Activated gamma-delta T cell treated with anti-CD3 and anti-CD28 coated beads, Interleukin-2, amount 50 U/mL, for 16 hours (primary cell): Measurements from ENCODE around the gene LCE2A.
"Not testable (repeated sequence)": the region's sequence is repeated elsewhere in the genome, so short reads cannot be mapped to it uniquely, and the experiment has no call there.

Source experiments
- DNase-seq: peaks from one replicate; pipeline ENCODE4 v3.0.0-alpha.2; 2020; ENCODE audit warnings: low read depth

The LCE2A gene

DNA sequence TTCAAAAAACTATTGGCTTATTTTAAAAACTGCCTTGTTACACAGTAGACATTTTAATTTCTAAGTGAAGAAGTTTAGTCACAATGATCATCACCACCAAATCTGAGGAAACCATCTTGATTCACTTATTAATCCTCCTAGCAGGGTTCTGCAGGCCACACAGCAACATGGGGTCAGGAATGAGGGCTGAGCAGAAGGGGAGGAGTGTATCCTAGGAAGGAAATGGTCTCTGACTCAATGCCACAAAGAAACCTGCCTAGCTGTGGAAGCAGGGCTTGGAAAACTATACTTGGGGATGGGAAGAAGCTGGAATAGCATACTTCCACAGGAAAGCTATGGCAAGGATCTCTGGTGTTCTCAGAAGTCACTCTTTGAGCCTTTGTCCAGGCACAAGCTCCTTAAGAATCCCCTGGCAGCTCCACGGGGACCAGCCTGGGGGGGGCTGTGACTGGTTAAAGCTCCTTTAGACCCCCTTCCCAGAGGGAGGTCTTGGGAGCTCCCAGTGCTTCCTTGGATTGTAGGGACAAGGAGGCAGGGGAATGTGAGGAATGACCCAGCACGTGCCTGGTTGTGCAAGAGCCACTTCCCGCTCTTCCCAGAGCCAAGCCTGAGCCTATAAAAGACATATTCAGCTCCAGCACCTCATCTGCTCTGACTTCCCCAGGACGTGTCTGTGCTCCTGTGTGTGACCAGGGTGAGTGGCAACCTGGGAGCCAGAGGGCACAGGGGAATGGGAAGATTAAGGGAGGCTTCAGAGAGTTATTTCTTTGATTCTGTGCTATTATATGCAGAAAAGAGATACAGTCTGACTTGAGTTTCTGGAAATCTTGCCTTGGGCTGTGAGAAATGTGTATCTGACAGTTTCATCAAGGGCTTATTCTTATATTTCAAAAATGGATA lies at the start of gene LCE2A:
Gene LCE2A (plus strand): TSS at position 645 of the 900 bp plus-strand sequence. CDS start 557 bp downstream, outside the sequence.
- no peak for DNase-seq

DNA sequence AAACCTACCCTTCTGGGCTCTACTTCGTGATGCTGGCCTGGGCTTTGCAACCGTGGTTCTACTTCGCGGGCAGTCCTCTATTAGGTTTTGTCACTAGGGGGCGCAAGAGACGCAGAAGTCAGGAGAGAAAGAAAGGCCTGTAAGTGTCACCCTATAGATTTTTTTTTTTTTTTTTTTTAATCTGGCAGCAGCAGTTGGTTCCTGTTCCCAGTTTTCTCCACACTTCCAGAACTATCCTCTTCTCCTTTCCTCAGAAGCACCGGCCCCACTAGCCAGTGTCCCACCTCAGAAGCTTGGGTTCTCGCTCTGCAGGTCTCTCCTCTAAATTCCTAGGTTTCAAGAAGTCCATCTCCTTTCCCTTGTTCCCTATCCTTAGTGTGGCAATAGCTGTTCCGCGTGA lies 44.0 kb upstream of the LCE2A start:
- no peak for DNase-seq

- no peak for DNase-seq
Observed at GRCh38 chr1:152656459-152656858, 41.7 kb upstream of the LCE2A start.

DNA sequence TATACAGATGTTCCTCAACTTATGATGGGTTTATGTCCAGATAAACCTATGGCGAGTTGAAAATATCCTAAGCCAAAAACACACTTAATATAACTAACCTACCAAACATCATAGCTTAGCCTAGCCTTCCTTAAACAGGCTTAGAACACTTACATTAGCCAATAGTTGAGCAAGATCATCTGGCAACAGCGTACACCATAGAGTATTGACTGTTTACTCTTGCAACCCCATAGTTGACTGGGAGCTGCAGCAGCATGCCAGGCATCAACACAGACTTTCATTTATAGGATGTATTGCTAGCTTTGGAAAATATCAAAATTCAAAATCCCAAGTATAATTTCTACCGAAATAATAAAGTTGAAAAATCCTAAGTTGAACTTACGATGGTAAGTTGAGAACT lies 40.5 kb upstream of the LCE2A start:
- no peak for DNase-seq

DNA sequence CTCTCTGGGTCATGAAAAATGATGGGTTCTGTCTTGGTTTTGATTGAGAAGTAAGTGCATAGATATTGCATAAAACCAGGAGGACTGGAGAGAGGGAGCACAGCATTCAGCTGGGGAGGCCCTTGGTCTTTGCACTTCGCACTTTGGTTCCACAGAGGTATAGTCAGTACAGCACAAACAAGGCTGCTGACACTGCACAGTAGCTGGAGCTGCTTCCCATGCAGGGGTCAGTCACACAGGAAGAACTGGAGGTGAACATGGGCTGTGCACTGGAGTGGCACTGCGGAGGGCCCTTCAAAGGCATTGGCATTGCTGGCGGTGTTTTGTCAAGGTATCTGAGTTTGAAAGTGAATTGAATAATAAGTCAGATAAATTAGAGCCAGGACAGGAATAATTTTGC lies 39.5 kb upstream of the LCE2A start:
- DNase-seq: no peak

GRCh38 chr1:152663098-152663497 lies 35.0 kb upstream of the LCE2A start, which contains the start of gene LCE2D:
Gene LCE2D, plus strand, starts transcription at chr1:152663380. Its CDS starts 726 bp downstream, at chr1:152664106.
- no peak for DNase-seq

DNA sequence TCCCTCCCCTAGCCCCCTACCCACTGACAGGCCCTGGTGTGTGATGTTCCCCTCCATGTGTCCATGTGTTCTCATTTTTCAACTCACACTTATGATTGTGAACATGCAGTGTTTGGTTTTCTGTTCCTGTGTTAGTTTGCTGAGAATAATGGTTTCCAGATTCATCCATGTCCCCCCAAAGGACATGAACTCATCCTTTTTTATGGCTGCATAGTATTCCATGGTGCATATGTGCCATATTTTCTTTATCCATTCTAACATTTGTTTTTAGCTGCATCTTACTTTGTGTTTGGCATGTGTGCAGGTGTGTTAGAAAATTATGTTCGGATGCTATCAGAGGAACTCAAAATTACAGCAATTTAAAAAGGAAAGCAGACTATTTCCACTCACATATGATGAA lies 32.0 kb upstream of the LCE2A start:
- not testable (repeated sequence) for DNase-seq

- no peak for DNase-seq
Observed at GRCh38 chr1:152667648-152668047, 30.5 kb upstream of the LCE2A start.

GRCh38 chr1:152673016-152673415 lies 25.1 kb upstream of the LCE2A start:
- no peak for DNase-seq

GRCh38 chr1:152674983-152675382 lies 23.2 kb upstream of the LCE2A start, which contains the start of gene LCE2C:
Gene LCE2C, plus strand, starts transcription at chr1:152675279. Its CDS starts 737 bp downstream, at chr1:152676016.
- DNase-seq: not testable (repeated sequence)

- no peak for DNase-seq
Observed at GRCh38 chr1:152679459-152679858, 18.7 kb upstream of the LCE2A start.

- DNase-seq: no peak
Observed at GRCh38 chr1:152681616-152682015, 16.5 kb upstream of the LCE2A start.

- DNase-seq: no peak
Observed at GRCh38 chr1:152683846-152684245, 14.3 kb upstream of the LCE2A start.

DNA sequence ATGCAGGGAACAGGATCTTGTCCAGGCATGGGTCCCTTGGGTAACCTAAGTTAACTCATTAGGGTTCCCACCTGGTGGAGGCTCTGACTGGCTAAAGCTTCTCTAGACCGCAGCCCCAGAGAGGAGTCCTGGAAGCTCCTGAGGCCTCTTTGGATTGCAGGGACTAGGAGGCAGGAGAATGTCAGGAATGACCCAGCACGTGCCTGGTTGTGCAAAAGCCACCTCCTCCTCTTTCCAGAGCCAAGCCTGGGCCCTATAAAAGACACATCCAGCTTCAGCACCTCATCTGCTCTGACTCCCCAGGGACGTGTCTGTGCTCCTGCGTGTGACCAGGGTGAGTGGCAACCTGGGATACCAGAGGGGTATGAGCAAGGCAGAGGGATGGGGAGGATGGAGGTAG lies 12.3 kb upstream of the LCE2A start, which contains the start of gene LCE2B:
Gene LCE2B (plus strand): TSS at position 301 of the 400 bp plus-strand sequence. CDS start 721 bp downstream, outside the sequence.
- not testable (repeated sequence) for DNase-seq

DNA sequence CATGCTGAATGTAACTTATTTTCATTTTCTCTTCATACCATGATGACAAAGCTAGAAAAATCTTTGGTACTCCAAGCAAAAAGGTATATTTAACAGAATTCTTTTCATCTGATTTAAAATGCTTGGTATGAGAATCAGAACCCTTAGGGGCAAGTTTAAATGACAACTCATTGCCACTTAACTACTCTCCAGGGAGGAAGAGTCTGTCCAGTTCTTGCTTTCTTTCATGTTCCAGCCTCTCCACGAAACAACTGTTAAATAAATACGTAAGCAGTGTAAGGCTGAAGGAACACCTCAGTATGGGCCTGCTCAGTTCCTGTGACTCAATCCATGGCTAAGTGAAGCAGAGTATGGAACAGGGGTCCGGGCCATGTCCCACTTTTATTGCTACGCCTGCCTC lies 1.6 kb downstream of the LCE2A start:
- DNase-seq: no peak

- no peak for DNase-seq
Observed at GRCh38 chr1:152707860-152708259, 9.7 kb downstream of the LCE2A start, which contains the start of gene LCE4A. Gene LCE4A, plus strand, starts transcription at chr1:152708160. Its CDS starts 916 bp downstream, at chr1:152709076.

DNA sequence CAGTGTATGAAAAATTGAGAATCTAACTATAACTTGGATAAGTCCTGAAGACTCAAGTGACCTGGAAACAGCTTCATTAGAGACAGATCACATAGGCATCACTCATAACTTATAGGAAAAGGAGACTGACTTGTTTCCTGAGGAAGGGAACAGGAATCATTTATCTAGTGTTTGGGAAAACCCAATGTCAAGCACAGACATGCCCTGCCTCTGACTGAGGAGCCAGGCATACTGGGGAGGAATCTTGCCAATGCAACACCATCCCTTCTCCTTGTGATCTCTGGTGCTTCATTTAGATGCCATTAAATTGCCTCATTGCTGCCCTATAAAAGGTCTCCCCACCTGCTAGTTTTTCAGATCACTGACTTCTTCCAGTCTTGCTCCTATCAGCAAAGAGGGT lies 20.1 kb downstream of the LCE2A start:
- no peak for DNase-seq

DNA sequence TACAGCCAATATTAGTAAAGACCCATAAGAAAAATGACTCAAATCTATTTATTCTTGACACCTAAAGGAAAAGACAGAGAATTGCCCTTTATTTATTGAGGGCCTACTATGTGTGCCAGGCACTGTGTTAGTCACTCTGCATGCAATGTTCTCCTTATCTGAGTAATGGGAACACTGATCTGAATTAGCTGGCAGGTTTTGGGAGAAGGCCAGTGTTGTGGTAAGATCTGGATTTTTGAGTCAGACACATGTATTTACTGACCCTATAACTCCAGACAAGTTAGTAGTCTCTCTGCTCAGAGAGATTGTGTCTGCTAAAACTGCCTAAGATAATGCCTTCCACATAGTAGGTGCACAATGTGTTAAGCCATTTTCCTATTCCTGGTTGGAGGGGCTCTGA lies 27.1 kb downstream of the LCE2A start:
- DNase-seq: no peak

- DNase-seq: no peak
Observed at GRCh38 chr1:152728986-152729385, 30.8 kb downstream of the LCE2A start.

DNA sequence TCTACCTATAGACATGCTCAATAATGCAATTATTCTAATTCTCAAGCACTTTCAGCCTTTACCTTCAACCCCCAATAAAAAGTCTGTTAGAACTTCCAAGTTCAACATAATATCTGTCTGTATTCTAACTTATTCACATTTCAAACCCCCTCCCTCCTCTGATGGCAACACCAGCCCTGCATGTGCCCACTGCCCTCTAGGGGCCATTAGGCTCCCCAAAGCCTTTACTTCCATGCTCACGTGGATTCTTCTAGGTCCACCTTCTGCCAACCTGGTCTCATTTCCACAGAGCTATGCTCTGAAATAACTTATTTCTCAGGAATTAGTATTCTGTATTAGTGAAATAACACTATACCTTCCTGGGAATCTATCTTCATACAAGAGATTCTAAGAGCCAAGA lies 37.5 kb downstream of the LCE2A start:
- DNase-seq: no peak

DNA sequence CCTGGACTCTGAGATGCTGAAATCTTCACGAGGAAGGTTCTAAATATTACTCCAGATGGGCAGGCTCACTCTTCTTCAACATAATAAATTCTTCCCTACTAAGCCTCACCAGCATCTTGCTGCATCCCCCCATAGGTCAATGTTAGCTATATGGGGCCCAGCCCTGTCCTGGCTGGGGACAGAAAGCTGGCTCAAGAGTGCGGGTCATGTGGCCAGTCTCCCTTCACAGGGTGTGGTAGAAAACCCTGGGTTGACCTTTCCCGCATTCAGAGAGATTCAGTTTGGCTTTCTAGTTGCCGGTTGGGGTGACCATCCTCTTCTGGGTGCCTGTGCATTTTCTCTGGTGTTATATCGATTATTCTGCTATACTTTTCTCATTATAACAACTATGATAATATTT lies 39.9 kb downstream of the LCE2A start:
- DNase-seq: no peak

- no peak for DNase-seq
Observed at GRCh38 chr1:152739841-152740240, 41.7 kb downstream of the LCE2A start.

GRCh38 chr1:152741656-152742055 lies 43.5 kb downstream of the LCE2A start:
- no peak for DNase-seq
